D721Med (cell line): Measurements from ENCODE around the gene UBE2J1.

Experiments used
- DNase-seq: peaks from one replicate; pipeline ENCODE4 v3.0.0; 2011; ENCODE audit warnings: low spot score; ENCODE audit not compliant: insufficient read length
- FAIRE-seq: peaks from 2 replicates; lab custom pipeline; 2011; peaks lifted over from hg19 to GRCh38; lab: Jason Lieb, UNC
- TF ChIP-seq, protein P1 (sequence below): IDR thresholded peaks from 2 replicates; pipeline ENCODE4 v1.5.1; 2012; ENCODE audit warnings: mild to moderate bottlenecking, control low read depth; ENCODE audit not compliant: insufficient read depth; ENCODE audit errors: missing control alignments

The UBE2J1 gene

DNA sequence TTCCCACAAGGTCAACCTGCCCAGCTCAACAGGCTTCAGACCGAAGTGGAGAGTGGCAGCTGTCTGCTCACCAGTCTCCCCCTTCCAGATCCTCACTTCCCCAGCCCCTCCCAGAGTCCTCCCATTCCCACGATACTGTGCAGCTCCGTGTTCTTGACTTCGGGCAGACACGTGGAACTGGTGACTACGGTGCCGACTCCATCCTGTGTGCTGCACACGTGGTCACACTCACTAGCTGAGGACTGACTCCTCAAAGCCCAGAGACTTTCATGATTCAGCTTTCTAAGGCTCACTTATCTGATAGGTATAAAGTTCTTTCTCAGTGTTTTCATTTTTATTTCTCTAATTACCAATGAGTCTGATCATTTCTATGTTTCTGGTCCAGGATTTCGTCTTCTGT lies 69.8 kb downstream of the UBE2J1 start:
- FAIRE-seq (no peak), DNase-seq (no peak)
- TF ChIP-seq, protein P1, sequence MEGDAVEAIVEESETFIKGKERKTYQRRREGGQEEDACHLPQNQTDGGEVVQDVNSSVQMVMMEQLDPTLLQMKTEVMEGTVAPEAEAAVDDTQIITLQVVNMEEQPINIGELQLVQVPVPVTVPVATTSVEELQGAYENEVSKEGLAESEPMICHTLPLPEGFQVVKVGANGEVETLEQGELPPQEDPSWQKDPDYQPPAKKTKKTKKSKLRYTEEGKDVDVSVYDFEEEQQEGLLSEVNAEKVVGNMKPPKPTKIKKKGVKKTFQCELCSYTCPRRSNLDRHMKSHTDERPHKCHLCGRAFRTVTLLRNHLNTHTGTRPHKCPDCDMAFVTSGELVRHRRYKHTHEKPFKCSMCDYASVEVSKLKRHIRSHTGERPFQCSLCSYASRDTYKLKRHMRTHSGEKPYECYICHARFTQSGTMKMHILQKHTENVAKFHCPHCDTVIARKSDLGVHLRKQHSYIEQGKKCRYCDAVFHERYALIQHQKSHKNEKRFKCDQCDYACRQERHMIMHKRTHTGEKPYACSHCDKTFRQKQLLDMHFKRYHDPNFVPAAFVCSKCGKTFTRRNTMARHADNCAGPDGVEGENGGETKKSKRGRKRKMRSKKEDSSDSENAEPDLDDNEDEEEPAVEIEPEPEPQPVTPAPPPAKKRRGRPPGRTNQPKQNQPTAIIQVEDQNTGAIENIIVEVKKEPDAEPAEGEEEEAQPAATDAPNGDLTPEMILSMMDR, result no peak

DNA sequence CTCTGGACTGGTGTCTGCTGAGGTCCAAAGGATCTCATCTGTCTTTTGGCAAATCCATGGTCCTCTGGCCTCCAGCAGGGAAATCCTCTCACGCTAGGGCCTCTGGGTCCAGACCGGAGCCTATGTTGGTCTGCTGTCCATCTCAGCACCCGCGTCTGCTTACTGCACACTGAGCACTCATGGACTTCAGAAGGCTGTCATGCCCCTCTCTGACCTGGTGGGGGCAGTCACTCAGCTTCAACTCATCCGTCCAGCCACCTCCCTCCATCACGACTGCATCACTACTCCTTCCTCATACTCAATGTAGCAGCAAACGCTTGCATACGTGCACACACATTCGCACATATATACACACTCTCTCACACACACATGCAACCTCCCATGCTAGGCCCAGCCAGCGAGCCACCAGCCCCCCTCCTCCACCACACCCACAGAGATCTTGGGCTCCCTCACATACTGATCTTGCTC lies 70.7 kb downstream of the UBE2J1 start:
- no peak for FAIRE-seq
- TF ChIP-seq, protein P1, result peak; percentile 55
- DNase-seq, result no peak

DNA sequence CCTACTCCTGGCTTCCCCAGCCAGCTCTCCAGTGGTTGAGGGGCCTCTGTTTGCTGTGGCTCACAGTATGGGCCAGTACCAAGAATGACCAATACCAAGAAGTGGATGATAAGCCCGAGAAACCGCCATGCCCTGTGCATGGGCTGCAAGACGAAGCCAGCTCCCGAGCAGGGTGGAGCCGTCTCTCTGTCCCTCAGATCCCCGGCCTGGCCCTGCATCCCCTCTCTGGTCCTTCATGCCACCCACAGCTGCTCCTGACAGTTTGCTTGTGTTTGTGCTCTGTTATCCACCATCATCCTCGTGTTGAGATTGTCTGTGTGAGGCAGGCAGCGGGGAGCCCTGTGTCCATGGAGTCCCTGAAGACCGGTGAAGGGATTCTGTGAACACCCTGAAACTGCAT lies 73.6 kb downstream of the UBE2J1 start:
- no peak for DNase-seq
- no peak for FAIRE-seq
- TF ChIP-seq, protein P1, result no peak
